Erythroblast (primary cell): Measurements from ENCODE around the gene FAM167B.

Experiments
- GATA1 ChIP-seq: IDR thresholded peaks from 2 replicates; pipeline ENCODE4 v1.6.1; 2011; ENCODE audit warnings: low read depth, mild to moderate bottlenecking, control low read depth, low read length, moderate library complexity
- POLR2A ChIP-seq: IDR thresholded peaks from 2 replicates; pipeline ENCODE4 v1.6.1; 2011; ENCODE audit warnings: mild to moderate bottlenecking, low read length

DNA sequence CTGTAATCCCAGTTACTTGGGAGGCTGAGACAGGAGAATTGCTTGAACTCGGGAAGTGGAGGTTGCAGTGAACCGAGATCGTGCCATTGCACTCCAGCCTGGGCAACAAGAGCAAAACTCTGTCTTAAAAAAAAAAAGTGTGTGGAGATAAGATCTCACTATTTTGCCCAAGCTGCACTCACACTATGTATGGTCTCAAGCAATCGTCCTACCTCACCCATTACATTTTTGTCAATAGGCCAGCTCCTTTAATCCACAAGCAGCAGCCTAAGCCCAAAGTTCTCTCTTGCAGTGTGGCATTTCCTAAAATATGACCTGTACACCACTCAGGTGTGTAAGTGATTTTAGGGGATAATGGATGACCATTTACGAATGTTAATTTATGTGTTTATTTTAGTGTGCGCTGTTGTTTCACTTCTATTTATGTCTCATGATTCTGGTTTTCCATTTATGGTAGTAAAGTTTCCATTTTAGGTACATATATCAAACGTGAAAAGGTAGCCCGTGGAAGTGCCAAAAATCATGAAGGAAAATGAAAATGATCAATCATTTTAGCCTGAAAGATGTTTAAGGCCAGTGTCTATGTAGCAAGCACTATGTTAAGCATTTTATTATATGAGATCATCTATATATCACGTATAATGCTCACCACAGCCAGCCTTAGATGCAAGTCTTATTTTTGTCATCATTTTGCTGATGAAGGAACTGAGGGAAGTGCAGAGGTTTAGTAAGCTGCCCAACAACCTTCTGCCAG, 9.6 kb downstream of the FAM167B start:
- TF ChIP-seq POLR2A (no peak), GATA1 (no peak)
